ENCODE results near the gene ATP8B3.

Gene ATP8B3

DNA sequence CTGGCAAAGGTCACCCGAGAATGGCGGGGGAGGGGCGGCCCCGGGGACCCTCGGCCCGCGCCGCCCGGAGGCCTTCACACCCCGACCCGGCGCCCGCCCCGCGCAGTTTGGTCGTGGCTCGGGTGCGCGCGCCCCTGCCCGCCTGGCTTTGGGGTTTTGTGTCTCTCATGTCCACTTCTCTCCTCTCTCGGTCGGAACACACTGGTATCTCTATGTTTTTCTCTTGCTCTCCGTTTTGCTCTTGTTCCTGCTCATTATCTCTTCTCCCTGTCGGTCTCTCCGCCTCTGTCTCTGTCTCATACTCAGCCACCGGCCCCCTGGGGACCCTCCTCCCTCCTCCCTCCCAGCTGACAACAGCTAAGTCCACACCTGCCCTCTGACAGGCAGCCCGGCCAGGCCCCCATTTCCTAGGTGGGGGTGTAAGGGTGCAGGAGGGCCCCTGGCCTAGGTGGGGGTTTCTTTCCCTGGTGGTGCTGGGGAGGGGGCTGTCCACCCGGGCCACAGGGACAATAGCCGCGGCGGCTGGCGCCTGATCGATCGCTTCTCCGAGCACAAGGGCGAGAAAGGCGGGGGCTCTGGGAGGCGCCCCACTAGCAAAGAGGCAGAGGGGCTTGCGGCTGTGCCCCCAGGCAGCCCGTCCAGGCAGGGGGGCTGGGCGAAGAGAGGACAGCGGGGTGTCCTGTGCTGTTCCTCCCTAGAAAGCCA lies 56.5 kb downstream of the ATP8B3 start:
- H3K9ac ChIP-seq (ENCODE audit: low read length), result no peak overlapping the region
- H3K4me1 ChIP-seq (ENCODE audit: control insufficient read depth, insufficient read depth, low read length), result no peaks in the 10 kb centered on the region
- no peak overlapping the region for H3K27ac ChIP-seq (ENCODE audit: low read depth, low read length)
- H3K27me3 ChIP-seq (ENCODE audit: control insufficient read depth, insufficient read depth, low read length), result peaks cover 65% of the 10 kb centered on the region
- H3K4me3 ChIP-seq (ENCODE audit: low read length), result no peak overlapping the region
- no peaks in the 10 kb centered on the region for H3K36me3 ChIP-seq (ENCODE audit: control insufficient read depth, insufficient read depth, low read length)

- Histone ChIP-seq H3K4me1 (ENCODE audit: control insufficient read depth, insufficient read depth, low read length) (no peaks in the 10 kb centered on the region), H3K27me3 (ENCODE audit: control insufficient read depth, insufficient read depth, low read length) (peaks cover 70% of the 10 kb centered on the region)
These were observed 57.2 kb downstream of the ATP8B3 start for GRCh38 chr19:1754636-1755466.

DNA sequence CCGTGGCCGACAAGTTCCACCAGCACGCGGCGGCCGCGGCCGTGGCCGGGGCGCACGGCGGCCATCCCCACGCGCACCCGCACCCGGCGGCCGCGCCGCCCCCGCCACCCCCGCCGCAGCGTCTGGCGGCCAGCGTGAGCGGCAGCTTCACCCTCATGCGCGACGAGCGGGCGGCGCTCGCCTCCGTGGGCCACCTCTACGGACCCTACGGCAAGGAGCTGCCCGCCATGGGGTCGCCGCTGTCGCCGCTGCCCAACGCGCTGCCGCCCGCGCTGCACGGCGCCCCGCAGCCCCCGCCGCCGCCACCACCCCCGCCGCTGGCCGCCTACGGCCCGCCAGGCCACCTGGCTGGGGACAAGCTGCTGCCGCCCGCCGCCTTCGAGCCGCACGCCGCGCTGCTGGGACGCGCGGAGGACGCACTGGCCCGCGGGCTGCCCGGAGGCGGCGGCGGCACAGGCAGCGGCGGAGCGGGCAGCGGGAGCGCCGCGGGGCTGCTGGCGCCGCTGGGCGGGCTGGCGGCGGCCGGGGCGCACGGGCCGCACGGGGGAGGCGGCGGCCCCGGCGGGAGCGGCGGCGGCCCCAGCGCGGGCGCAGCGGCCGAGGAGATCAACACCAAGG lies 57.9 kb downstream of the ATP8B3 start:
- no peaks in the 10 kb centered on the region for H3K4me1 ChIP-seq (ENCODE audit: control insufficient read depth, insufficient read depth, low read length)
- H3K36me3 ChIP-seq (ENCODE audit: control insufficient read depth, insufficient read depth, low read length), result no peaks in the 10 kb centered on the region
- H3K27me3 ChIP-seq (ENCODE audit: control insufficient read depth, insufficient read depth, low read length), result peaks cover 68% of the 10 kb centered on the region
- no peak overlapping the region for H3K4me3 ChIP-seq (ENCODE audit: low read length)
- no peak overlapping the region for H3K9ac ChIP-seq (ENCODE audit: low read length)
- no peak overlapping the region for H3K27ac ChIP-seq (ENCODE audit: low read depth, low read length)

More at GRCh38 chr19:1754636-1755466, 57.2 kb downstream of the ATP8B3 start:
- no peak overlapping the region for H3K27ac ChIP-seq (ENCODE audit: low read depth, low read length)
- H3K9ac ChIP-seq (ENCODE audit: low read length), result no peak overlapping the region
- H3K36me3 ChIP-seq (ENCODE audit: control insufficient read depth, insufficient read depth, low read length), result no peaks in the 10 kb centered on the region
- no peak overlapping the region for H3K4me3 ChIP-seq (ENCODE audit: low read length)

DNA sequence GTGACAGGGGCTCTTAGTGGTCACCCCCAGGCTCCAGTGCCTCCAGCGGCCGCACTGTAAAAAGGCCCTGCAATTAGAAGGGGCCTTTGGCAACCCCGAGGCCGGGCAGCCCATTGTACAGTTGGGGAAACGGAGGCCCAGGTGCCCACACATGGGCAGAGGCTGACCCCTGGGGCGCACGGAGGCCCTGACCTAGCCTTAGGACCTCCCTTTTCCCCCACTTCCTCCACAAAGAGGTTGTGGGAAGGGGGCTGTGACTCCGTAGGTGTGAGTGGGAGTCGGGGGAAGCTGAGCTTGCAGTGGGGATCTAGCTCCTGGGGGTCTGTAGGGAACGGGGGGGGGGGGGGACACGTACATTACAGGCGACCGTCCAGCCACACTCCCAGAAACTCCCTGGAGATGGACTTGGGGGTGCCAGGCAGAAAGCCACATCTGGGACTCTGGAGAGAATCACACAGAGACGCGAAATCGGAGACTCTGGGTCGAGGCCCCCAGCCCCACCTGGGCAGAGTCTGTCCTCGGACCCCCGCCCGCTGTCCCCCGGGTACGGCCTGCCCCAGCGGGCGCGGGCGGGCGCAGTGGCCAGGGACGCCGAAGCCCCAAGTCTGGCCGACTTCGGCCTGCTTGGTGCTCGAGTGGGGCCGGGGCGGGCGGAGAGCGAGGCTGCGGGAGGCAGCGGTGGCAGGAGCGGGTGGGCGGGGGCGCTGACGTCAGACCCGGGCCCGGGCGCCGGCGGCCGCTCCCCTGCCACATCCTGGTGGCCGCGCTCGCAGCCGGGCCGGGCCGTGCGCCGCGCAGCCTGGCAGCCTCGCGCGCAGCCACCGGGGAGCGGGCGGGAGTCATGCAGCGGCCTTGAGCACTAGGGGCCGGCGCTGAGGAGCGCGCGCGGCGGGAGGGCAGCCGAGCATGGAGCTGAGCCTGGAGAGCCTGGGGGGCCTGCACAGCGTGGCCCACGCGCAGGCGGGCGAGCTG lies 59.0 kb downstream of the ATP8B3 start, which contains the start of gene ONECUT3:
ONECUT3 (plus strand) TSS at position 750 of the 972 bp plus-strand sequence; CDS start at position 907, 157 bp downstream.
- Histone ChIP-seq H3K27ac (ENCODE audit: low read depth, low read length) (no peak within 1 kb of the TSS), H3K4me1 (ENCODE audit: control insufficient read depth, insufficient read depth, low read length) (no peaks in the 10 kb centered on the region), H3K27me3 (ENCODE audit: control insufficient read depth, insufficient read depth, low read length) (peaks cover 69% of the 10 kb centered on the region), H3K36me3 (ENCODE audit: control insufficient read depth, insufficient read depth, low read length) (no peaks in the 10 kb centered on the region), H3K4me3 (ENCODE audit: low read length) (no peak within 1 kb of the TSS), H3K9ac (ENCODE audit: low read length) (no peak within 1 kb of the TSS)

DNA sequence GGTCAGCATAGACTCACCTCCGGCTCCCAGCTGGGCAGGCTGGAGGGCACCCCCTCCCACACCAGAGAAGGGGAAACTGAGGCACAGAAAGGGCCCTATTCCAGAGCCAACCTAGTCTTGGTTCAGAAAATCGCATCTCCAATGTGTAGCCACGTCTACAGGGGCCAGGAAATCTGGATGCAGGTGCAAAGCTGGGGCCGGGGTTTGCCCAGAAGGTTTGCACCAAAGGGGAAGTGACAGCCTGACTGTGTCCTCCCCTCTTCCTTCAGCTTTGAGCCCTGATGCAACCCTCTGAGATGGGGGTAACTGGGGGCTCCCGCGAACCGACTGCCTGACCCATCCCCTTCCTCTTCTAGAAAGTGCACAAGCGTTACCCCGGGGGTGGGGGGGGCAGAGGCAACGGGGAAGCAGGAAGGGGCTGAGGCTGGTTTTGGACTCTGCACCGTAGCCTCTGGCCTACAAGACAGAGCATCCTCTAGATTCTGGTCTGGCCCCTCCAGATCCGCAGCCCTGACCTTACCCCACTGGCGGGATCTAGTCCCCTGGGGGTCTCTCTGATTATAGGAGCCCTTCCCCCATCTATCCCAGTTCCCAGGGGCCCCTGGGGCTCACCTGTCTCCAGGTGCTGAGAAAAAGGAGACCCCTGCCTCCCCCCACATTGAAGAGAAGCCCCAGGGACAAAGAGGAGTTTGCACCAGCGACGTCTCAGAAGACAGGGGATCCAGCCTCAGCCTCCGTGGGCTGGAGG lies 59.9 kb downstream of the ATP8B3 start:
- Histone ChIP-seq H3K4me3 (ENCODE audit: low read length) (no peak overlapping the region), H3K27ac (ENCODE audit: low read depth, low read length) (no peak overlapping the region), H3K4me1 (ENCODE audit: control insufficient read depth, insufficient read depth, low read length) (no peaks in the 10 kb centered on the region), H3K27me3 (ENCODE audit: control insufficient read depth, insufficient read depth, low read length) (peaks cover 72% of the 10 kb centered on the region), H3K9ac (ENCODE audit: low read length) (no peak overlapping the region), H3K36me3 (ENCODE audit: control insufficient read depth, insufficient read depth, low read length) (no peaks in the 10 kb centered on the region)

GRCh38 chr19:1751367-1752008 lies 60.6 kb downstream of the ATP8B3 start:
- H3K4me3 ChIP-seq (ENCODE audit: low read length), result no peak overlapping the region
- H3K9ac ChIP-seq (ENCODE audit: low read length), result no peak overlapping the region
- H3K27ac ChIP-seq (ENCODE audit: low read depth, low read length), result no peak overlapping the region
- no peaks in the 10 kb centered on the region for H3K36me3 ChIP-seq (ENCODE audit: control insufficient read depth, insufficient read depth, low read length)
- no peaks in the 10 kb centered on the region for H3K4me1 ChIP-seq (ENCODE audit: control insufficient read depth, insufficient read depth, low read length)
- peaks cover 73% of the 10 kb centered on the region for H3K27me3 ChIP-seq (ENCODE audit: control insufficient read depth, insufficient read depth, low read length)

DNA sequence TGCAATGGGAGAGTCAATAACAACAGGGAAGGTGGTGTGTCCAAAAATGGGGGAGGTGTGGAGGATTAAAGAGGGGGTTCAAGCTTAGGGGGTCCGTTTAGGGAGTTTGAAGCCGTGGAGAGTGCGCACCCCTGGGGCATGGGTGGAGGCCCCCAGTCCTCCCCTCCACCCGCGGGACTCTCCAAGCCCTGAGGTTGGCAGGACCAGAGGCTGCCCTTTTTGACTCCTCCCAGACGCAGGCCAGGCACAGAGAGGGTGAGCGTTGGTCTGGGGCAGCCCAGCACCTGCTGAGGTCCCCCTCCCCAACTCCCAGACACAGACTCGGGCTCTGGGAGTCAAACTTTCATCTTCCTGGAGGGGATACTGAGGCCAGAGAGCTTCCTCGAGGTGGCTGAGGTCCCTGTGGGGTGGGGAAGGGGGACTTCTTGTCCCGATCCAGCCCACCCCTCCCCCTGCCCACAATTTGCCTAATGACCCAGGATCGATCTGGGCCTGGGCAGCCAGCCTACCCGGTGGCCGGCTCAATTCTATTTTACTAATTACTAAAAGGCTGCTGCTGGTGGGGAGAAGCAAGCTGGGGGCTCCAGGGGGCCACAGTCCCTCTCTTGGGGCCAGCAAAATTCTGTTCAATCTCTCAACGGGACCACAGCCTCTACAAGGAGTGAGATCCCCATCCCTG lies 61.6 kb downstream of the ATP8B3 start:
- H3K27ac ChIP-seq (ENCODE audit: low read depth, low read length), result no peak overlapping the region
- no peak overlapping the region for H3K9ac ChIP-seq (ENCODE audit: low read length)
- no peak overlapping the region for H3K4me3 ChIP-seq (ENCODE audit: low read length)
- peaks cover 69% of the 10 kb centered on the region for H3K27me3 ChIP-seq (ENCODE audit: control insufficient read depth, insufficient read depth, low read length)
- no peaks in the 10 kb centered on the region for H3K4me1 ChIP-seq (ENCODE audit: control insufficient read depth, insufficient read depth, low read length)
- no peaks in the 10 kb centered on the region for H3K36me3 ChIP-seq (ENCODE audit: control insufficient read depth, insufficient read depth, low read length)

GRCh38 chr19:1749373-1750342 lies 62.4 kb downstream of the ATP8B3 start:
- no peak overlapping the region for H3K9ac ChIP-seq (ENCODE audit: low read length)
- no peaks in the 10 kb centered on the region for H3K4me1 ChIP-seq (ENCODE audit: control insufficient read depth, insufficient read depth, low read length)
- no peak overlapping the region for H3K4me3 ChIP-seq (ENCODE audit: low read length)
- no peaks in the 10 kb centered on the region for H3K36me3 ChIP-seq (ENCODE audit: control insufficient read depth, insufficient read depth, low read length)
- H3K27ac ChIP-seq (ENCODE audit: low read depth, low read length), result no peak overlapping the region
- H3K27me3 ChIP-seq (ENCODE audit: control insufficient read depth, insufficient read depth, low read length), result peaks cover 72% of the 10 kb centered on the region

- no peak overlapping the region for H3K4me3 ChIP-seq (ENCODE audit: low read length)
- H3K9ac ChIP-seq (ENCODE audit: low read length), result no peak overlapping the region
- peaks cover 71% of the 10 kb centered on the region for H3K27me3 ChIP-seq (ENCODE audit: control insufficient read depth, insufficient read depth, low read length)
- no peaks in the 10 kb centered on the region for H3K36me3 ChIP-seq (ENCODE audit: control insufficient read depth, insufficient read depth, low read length)
- H3K27ac ChIP-seq (ENCODE audit: low read depth, low read length), result no peak overlapping the region
- no peaks in the 10 kb centered on the region for H3K4me1 ChIP-seq (ENCODE audit: control insufficient read depth, insufficient read depth, low read length)
These were observed 63.2 kb downstream of the ATP8B3 start for GRCh38 chr19:1748873-1749341.
